ENCODE measurements around the gene OSBPL1A.

DNA sequence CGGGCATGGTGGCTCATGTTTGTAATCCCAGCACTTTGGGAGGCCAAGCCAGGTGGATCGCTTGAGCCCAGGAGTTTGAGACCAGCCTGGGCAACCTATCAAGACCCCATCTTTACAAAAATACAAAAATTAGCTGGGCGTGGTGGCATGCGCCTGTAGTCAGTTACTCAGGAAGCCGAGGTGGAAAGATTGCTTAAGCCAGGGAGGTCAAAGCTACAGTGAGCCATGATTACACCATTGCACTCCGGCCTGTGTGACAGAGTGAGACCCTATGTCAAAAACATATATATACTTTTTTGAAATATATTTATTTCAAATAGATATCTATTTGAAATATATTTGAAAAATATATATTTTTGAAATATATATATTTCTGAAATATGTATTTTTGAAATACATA is 10.9 kb downstream of the OSBPL1A start:
- TF ChIP-seq, protein P1, sequence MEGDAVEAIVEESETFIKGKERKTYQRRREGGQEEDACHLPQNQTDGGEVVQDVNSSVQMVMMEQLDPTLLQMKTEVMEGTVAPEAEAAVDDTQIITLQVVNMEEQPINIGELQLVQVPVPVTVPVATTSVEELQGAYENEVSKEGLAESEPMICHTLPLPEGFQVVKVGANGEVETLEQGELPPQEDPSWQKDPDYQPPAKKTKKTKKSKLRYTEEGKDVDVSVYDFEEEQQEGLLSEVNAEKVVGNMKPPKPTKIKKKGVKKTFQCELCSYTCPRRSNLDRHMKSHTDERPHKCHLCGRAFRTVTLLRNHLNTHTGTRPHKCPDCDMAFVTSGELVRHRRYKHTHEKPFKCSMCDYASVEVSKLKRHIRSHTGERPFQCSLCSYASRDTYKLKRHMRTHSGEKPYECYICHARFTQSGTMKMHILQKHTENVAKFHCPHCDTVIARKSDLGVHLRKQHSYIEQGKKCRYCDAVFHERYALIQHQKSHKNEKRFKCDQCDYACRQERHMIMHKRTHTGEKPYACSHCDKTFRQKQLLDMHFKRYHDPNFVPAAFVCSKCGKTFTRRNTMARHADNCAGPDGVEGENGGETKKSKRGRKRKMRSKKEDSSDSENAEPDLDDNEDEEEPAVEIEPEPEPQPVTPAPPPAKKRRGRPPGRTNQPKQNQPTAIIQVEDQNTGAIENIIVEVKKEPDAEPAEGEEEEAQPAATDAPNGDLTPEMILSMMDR (IDR thresholded peaks at IDR 0.05; ENCODE audit: insufficient read depth, low read length, poor library complexity, severe bottlenecking), result no peak
- TF ChIP-seq EZH2phosphoT487 (conservative IDR thresholded peaks at IDR 0.05; ENCODE audit: low read length), result no peak

Measured in SU-DHL-6 (cell line).